Progenitor cell of endocrine pancreas (in vitro differentiated cells): ENCODE measurements around the gene VKORC1. TPM values are rescaled to one million over a fixed set of nuclear protein-coding genes. Genes with fewer than 3 reads are reported as not detected.

Source experiments
- DNase-seq: peaks from one replicate; pipeline ENCODE4 v3.0.0; 2021; ENCODE audit warnings: low spot score; ENCODE audit not compliant: unreplicated experiment
- H3K27ac Mint-ChIP-seq: 2 replicates; pipeline ENCODE4 v1.8.0; 2021; ENCODE audit warnings: mild to moderate bottlenecking, moderate library complexity, mixed read lengths
- H3K27me3 Mint-ChIP-seq: 2 replicates; pipeline ENCODE4 v1.8.0; 2021; ENCODE audit warnings: mixed read lengths
- H3K36me3 Mint-ChIP-seq: 2 replicates; pipeline ENCODE4 v1.8.0; 2022; ENCODE audit warnings: mixed read lengths; ENCODE audit not compliant: insufficient read depth
- H3K4me1 Mint-ChIP-seq: 2 replicates; pipeline ENCODE4 v1.8.0; 2021; ENCODE audit warnings: low read depth, mixed read lengths
- H3K4me3 Mint-ChIP-seq: 2 replicates; pipeline ENCODE4 v1.8.0; 2021; ENCODE audit warnings: low read depth, mild to moderate bottlenecking, moderate library complexity, mixed read lengths
- H3K9me3 Mint-ChIP-seq: 2 replicates; pipeline ENCODE4 v1.8.0; 2021; ENCODE audit warnings: low read depth, mixed read lengths
- CTCF ChIP-seq: fragments of 200-600 bp; sonication (generic); IDR thresholded peaks from one replicate; pipeline ENCODE4 v1.5.0; 2021; ENCODE audit warnings: antibody characterized with exemption, mild to moderate bottlenecking; ENCODE audit not compliant: unreplicated experiment
- total RNA-seq: library from RNA; stranded (reverse); gene quantifications from 2 replicates; pipeline ENCODE4 v1.2.1, GENCODE V29; 2021

Gene VKORC1
- total RNA-seq, 1 donor from 2014 or later: 51.0 TPM

- DNase-seq: no peak
- Mint-ChIP-seq H3K9me3 (no peaks in the 10 kb centered on the region), H3K27ac (peak overlapping the region; percentile 6), H3K4me3 (no peak overlapping the region), H3K36me3 (peaks cover 2% of the 10 kb centered on the region), H3K27me3 (peaks cover 3% of the 10 kb centered on the region), H3K4me1 (no peaks in the 10 kb centered on the region)
- TF ChIP-seq CTCF: no peak
These were observed 42.5 kb downstream of the VKORC1 start for GRCh38 chr16:31052114-31052513.

GRCh38 chr16:31050280-31051030 lies 44.1 kb downstream of the VKORC1 start:
- Mint-ChIP-seq H3K27ac (no peak overlapping the region), H3K4me3 (no peak overlapping the region), H3K9me3 (no peaks in the 10 kb centered on the region), H3K36me3 (no peaks in the 10 kb centered on the region), H3K27me3 (peaks cover 3% of the 10 kb centered on the region), H3K4me1 (no peaks in the 10 kb centered on the region)
- no peak for TF ChIP-seq CTCF
- DNase-seq: no peak

GRCh38 chr16:31043898-31044481 lies 50.6 kb downstream of the VKORC1 start:
- Mint-ChIP-seq H3K4me3 (no peak overlapping the region), H3K36me3 (peaks cover 3% of the 10 kb centered on the region), H3K4me1 (no peaks in the 10 kb centered on the region), H3K27me3 (no peaks in the 10 kb centered on the region), H3K27ac (no peak overlapping the region), H3K9me3 (no peaks in the 10 kb centered on the region)
- DNase-seq: no peak
- no peak for TF ChIP-seq CTCF

GRCh38 chr16:31043352-31043751 lies 51.2 kb downstream of the VKORC1 start:
- no peak overlapping the region for H3K27ac Mint-ChIP-seq
- no peaks in the 10 kb centered on the region for H3K4me1 Mint-ChIP-seq
- H3K9me3 Mint-ChIP-seq: no peaks in the 10 kb centered on the region
- H3K36me3 Mint-ChIP-seq: peaks cover 3% of the 10 kb centered on the region
- H3K27me3 Mint-ChIP-seq: no peaks in the 10 kb centered on the region
- TF ChIP-seq CTCF: no peak
- H3K4me3 Mint-ChIP-seq: no peak overlapping the region
- no peak for DNase-seq

- Mint-ChIP-seq H3K4me1 (no peaks in the 10 kb centered on the region), H3K9me3 (no peaks in the 10 kb centered on the region), H3K27me3 (no peaks in the 10 kb centered on the region), H3K36me3 (peaks cover 3% of the 10 kb centered on the region), H3K27ac (no peak overlapping the region), H3K4me3 (no peak overlapping the region)
- DNase-seq: no peak
- TF ChIP-seq CTCF: no peak
These were observed 51.7 kb downstream of the VKORC1 start for GRCh38 chr16:31042866-31043265.

Other genes starting within 250 kb of the VKORC1 start
- 33.2 and 34.2 TPM in 2 replicates for gene BCL7C, start 200.7 kb downstream of the VKORC1 start, total RNA-seq
- gene CTF1, start 198.2 kb downstream of the VKORC1 start, total RNA-seq: 4.5 and 5.1 TPM in 2 replicates
- gene FBXL19, start 171.2 kb downstream of the VKORC1 start, total RNA-seq: 65.6 and 66.8 TPM in 2 replicates
- gene ORAI3, start 145.7 kb downstream of the VKORC1 start, total RNA-seq: 19.1 and 19.5 TPM in 2 replicates
- 25.4 and 27.7 TPM in 2 replicates for gene SETD1A, start 137.0 kb downstream of the VKORC1 start, total RNA-seq
- 4.6 and 5.5 TPM in 2 replicates for gene HSD3B7, start 109.6 kb downstream of the VKORC1 start, total RNA-seq
- gene STX1B, start 84.2 kb downstream of the VKORC1 start, total RNA-seq: 1.0 and 1.6 TPM in 2 replicates
- 49.4 and 50.3 TPM in 2 replicates for gene STX4, start 61.2 kb downstream of the VKORC1 start, total RNA-seq
- gene ZNF668, start 20.6 kb downstream of the VKORC1 start, total RNA-seq: 14.3 and 17.5 TPM in 2 replicates
- 28.5 and 32.6 TPM in 2 replicates for gene ZNF646, start 20.4 kb downstream of the VKORC1 start, total RNA-seq
- 2.3 and 2.9 TPM in 2 replicates for gene PRSS53, start 5.9 kb downstream of the VKORC1 start, total RNA-seq
- 40.1 and 41.7 TPM in 2 replicates for gene BCKDK, start 13.6 kb upstream of the VKORC1 start, total RNA-seq
- 72.4 and 76.1 TPM in 2 replicates for gene KAT8, start 22.9 kb upstream of the VKORC1 start, total RNA-seq
- 107 and 111 TPM in 2 replicates for gene PRSS8, start 40.9 kb upstream of the VKORC1 start, total RNA-seq
- gene PRSS36, start 55.3 kb upstream of the VKORC1 start, total RNA-seq: 0.65 and 0.69 TPM in 2 replicates
- gene FUS, start 85.3 kb upstream of the VKORC1 start, total RNA-seq: 739 TPM in 2 replicates
- 4.6 and 5.4 TPM in 2 replicates for gene PYCARD, start 108.0 kb upstream of the VKORC1 start, total RNA-seq
- 0.14 TPM in 1 of 2 replicates, not detected in the other for gene TRIM72, start 119.3 kb upstream of the VKORC1 start, total RNA-seq
- not detected in 2 replicates for gene PYDC1, start 122.3 kb upstream of the VKORC1 start, total RNA-seq
- not detected in 2 replicates for gene ITGAM, start 165.2 kb upstream of the VKORC1 start, total RNA-seq